HG03039 (cell line): ENCODE data around the gene BDNF.
"Not testable (repeated sequence)": the region's sequence is repeated elsewhere in the genome, so short reads cannot be mapped to it uniquely, and the experiment has no call there.

ENCODE experiments used
- ATAC-seq: cut with Tn5 transposase; IDR thresholded peaks from one replicate; pipeline ENCODE4 v1.9.1; 2021; ENCODE audit warnings: mild to moderate bottlenecking, moderate library complexity; ENCODE audit not compliant: unreplicated experiment

Gene BDNF

GRCh38 chr11:27672836-27673464 is 27.3 kb downstream of the BDNF start:
- ATAC-seq, result no peak

DNA sequence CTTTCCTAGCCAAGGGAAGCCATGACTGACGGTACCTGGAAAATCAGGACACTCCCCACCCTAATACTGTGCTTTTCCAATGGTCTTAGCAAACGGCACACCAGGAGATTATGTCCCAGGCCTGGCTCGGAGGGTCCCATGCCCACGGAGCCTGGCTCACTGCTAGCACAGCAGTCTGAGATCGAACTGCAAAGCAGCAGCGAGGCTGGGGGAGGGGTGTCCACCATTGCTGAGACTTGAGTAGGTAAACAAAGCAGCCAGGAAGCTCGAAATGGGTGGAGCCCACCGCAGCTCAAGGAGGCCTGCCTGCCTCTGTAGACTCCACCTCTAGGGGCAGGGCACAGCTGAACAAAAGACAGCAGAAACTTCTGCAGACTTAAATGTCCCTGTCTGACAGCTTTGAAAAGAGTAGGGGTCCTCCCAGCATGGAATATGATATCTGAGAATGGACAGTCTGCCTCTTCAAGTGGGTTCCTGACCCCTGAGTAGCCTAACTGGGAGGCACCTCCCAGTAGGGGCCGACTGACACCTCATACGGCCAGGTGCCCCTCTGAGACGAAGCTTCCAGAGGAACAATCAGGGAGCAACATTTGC is 34.6 kb downstream of the BDNF start:
- not testable (repeated sequence) for ATAC-seq

DNA sequence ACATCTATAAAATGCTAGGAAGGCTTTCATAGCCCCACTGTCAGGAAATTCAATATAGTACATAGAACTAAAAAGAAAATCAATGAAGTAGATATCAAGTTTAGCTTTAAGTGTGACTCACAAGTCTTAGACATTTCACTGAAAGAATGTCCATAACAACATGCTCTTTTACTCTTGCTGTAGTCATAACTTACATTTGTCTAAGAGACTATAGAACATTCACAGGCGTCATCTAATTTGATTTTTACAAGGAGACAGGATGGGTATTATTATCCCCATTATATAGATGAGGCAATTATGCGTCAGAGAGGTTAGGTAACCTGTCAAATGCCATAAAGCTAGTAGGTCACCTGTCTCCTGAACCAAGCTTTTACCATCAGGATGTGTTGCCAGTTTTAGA is 36.9 kb downstream of the BDNF start:
- no peak for ATAC-seq

DNA sequence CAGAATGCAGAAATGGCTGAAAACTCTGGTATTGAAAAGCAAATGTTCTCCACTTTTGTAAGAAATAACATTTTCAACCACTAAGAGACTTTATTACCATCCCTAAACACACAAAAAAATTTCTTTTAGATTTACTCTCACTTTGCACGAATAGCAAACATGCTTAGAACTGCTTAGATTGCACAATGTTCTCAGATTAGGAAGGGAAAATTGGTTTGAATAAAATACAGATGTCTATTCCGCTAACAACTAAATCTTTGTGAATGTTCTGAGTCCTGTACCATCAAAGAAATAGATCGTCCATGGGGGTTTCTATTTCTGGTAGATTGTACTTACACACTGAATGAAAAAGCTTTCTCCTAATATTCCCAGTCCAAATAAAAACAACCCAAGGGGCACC is 40.1 kb downstream of the BDNF start:
- no peak for ATAC-seq

DNA sequence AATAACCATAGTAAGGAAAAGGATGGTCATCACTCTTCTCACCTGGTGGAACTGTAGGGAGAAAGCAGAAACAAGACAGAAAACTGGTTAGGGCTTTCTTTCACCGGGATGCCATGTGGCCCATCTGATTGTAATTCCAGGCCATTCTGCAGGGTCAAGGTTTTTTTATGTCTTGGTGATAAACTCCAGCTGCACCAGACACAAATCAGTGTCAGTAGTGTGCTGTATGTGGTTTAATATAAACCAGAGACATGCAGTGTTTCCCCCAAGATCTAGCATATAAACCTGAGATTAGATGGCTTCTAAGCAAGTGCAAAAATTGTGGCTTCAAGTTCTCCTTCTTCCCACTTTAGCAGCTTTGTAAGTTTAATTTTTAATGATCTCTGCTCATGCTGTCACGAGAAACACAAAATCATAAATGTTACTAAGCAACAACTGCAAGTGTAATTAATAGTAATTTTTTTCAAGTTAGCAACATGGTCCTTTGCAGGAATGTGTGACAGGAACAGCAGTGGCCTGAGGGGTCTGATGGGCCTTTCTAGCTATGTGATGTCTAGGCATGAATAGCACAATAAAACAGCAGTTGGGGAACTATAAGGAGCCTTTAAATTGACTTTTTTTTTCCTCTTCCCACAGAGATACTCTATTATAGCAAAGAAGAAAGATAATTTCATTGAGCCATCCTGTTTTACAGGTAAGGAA is 41.6 kb downstream of the BDNF start:
- no peak for ATAC-seq

DNA sequence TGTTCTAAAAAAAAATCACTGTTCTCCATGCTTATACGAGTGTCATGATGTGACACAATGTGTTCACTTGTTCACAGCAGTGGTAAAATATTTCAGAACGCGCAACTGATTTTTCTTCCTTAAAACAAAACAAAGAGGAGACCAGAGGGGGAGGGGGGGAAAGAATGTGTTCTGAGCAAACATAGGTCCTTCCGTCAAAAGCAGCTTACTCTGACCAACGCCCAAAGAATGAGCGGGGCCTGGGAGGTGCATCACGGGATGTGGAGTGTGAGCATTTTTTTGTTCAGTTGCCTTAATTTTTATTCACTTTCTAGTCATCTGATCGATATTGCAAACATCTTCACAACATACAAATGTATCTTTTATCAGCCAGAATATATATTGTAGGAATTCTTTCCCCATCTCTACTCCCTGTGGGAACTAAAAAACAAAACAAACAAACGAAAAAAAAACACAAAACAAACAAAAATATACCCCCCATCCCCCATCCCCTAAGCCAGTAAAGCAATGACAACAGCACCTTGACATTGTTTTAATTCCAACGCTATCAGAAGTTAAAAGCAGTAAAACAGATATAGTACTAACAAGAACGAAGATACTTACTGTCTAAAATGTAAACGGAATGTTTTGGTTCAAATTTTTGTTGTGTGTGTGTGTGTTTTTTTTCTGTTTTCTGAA is 43.3 kb downstream of the BDNF start:
- no peak for ATAC-seq

DNA sequence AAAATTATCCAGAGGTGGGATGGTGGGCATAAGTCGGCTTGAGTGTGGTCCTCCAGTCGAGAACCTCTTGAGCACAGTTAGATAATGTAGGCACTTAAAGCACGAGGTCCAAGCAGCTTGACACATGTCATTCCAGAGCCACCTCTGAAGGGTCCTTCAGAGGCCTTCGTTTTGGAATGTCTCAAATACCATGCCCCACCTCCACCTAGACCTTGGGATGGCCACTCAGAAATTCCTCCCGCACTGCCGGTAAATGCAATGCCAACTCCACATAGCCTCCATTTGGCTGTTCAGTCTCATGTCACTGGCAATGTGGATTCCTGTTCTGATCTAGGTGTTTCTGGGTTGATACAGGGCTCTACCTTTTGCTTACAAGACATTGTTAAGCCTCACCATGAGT is 43.9 kb downstream of the BDNF start:
- no peak for ATAC-seq

DNA sequence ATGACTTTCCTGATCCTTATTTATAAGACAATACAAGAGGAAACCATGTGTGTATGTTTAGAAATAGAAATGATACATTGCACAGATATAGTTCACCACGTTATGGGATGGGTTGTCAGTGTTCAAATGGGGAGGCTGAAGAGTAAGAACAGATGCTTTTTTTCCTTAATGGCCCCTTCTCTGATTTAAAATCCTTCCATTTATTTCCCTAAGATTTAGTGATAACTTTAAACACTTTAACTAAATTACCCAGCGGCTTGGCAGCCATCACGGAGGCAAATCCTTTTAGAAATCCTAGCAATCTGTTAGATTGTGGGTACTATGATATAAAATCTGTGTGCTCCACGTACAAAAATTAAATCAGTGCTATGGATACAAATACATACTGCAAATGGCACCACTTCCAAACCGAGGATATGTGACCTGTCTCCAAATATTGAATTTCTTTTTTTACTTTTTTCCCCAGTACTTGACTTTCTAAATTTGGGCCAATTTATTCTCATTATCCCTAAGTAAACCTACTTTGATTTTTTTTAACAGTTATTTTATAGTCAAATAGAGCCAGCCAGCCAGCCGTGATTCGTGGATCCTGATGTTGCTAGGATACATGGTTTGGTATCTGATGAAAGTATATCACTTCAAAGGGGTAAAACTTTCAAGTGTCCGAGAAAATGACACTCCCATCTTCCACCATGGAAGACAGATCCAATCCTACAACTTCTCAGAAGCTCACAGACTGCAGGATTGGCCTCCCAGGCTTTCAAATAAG is 46.1 kb downstream of the BDNF start:
- ATAC-seq, result no peak

- ATAC-seq, result no peak
Measured at GRCh38 chr11:27651711-27652110, 48.5 kb downstream of the BDNF start.

GRCh38 chr11:27650988-27651387 is 49.3 kb downstream of the BDNF start:
- ATAC-seq, result no peak

GRCh38 chr11:27649800-27650199 is 50.5 kb downstream of the BDNF start:
- no peak for ATAC-seq

DNA sequence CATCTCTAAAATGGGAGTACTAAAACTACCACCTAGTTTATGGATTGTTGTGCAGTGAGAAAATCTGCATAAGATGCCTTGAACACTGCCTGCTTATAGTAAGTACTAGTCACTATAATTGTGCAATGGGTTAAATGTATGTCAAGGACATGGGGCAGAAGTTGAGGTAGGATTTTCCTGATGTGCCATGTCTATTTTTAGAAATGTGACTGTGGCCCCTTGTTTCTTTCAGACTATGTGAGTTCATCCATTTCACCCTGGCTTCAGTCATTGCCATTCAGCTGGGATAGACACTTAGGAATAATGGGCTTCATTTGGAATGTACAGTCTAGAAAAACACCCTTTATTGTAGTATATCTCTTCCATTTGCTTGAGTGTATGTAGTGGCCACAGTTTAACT is 51.4 kb downstream of the BDNF start:
- ATAC-seq, result no peak

DNA sequence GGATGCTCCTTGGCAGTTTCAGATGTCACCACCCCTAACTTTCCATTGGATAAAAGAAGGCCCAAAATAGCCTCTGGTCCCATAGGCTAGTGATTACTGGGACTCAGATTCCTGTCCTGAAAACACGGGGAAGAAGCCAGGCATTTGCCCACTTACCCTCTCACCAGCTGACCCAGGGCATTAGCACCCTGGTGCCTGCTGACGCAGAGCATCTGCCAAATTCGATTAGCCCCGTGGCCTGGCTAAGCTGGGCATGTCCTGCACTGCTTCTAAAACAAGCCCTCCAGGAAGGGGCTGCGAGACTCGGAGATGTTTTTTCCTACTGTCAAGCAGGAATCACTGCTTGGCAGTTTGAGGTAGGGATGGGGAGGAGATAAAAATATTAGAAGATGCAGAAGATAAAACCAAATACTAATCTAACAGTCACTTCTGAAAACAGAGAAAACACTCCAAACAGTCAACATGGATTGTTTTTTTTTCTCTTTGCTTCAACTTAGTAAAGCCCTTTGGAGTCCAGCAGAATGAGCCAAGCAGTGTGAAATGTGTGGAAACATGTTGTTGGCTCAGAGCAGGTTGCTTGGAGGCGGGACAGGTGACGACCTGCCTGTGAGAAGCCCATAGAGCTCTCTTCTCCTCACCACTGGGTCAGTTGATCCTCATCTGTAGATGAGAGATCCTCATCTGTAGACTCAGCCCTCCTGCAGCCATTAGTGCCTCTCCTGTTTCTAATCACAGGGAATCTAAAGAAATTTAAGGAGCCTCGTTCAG is 54.0 kb downstream of the BDNF start:
- ATAC-seq, result no peak

DNA sequence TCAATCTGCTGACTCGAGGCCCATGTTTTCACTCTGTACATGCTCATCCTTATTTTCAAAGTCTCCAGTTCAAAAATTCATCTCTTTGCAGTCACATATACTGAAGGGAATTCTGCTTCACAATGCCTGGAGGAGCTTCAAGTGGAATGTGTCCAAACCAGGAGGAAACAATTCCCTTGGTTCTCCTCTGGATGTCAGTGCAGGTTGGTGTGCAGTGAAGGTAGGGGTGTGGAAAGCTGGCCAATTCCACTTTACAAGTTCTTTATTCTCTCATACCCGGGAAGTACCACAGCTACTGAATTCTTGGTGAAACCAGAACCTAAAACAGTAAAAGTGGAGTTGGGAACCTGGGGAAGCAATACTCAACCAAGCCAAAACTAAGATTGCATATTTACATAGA is 57.3 kb downstream of the BDNF start:
- ATAC-seq, result no peak

DNA sequence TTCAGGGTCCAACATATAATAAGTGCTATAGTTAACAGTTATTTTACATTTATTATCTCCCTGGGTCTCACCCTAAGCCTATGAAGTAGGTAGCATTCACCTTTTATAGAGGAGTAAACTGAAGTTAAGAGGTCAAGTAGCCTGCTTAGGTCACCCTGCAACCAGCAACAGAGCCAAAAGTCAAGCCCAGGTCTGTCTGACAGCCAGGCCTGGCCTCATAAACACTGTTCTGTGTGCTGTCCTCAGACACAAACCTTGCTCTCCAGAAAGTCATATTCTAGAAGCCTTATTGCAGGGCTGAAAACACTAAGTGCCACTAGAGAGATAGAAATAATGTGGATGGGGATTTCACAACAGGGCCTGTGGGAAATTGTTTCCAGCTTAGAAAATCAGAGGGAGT is 59.3 kb downstream of the BDNF start:
- no peak for ATAC-seq

GRCh38 chr11:27635567-27636037 is 64.7 kb downstream of the BDNF start:
- ATAC-seq, result no peak

DNA sequence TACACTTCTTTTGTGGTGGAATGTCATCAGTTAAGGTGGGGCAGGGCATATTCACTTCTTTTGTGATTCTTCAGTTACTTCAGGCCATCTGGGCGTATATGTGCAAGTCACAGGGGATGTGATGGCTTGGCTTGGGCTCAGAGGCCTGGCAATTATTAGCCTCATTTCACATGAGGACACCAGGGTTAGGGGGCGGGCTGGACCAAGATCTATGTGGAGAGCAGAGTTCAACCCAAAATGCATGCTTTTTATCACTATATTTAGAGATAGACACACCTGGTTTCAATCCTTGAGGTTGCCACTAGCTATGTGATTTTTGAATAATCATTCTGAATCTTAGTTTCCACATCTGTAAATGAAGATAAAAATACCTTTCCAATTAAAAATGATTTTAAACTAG is 65.5 kb downstream of the BDNF start:
- ATAC-seq, result not testable (repeated sequence)

DNA sequence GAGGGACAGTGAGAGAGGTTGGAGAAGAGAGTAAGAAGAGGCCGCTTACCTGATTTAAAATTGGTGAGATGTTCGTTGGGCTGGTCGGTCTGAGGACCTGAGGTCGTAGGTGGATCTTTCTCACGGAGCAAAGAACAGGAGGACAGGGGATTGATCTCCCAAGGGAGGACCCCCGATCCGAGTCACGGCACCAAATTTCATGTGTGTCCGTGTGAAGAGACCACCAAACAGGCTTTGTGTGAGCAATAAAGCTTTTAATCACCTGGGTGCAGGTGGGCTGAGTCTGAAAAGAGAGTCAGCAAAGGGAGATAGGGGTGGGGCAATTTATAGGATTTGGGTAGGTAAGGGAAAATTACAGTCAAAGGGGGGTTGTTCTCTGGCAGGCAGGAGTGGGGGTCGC is 66.0 kb downstream of the BDNF start:
- not testable (repeated sequence) for ATAC-seq

- not testable (repeated sequence) for ATAC-seq
Measured at GRCh38 chr11:27629023-27629422, 71.2 kb downstream of the BDNF start.

GRCh38 chr11:27627979-27628378 is 72.3 kb downstream of the BDNF start:
- ATAC-seq, result no peak
